Peyer's patch (tissue), 4 donors: ENCODE results near the gene ZNF527.

Source experiments
- POLR2A ChIP-seq, 2 donors: fragments of 450-650 bp; IDR thresholded peaks; one replicate each; pipeline ENCODE4 v1.5.1; 2017; ENCODE audit warnings: antibody characterized with exemption in 2 of 2, mild to moderate bottlenecking in 2 of 2, moderate library complexity in 2 of 2
- TF ChIP-seq, protein P1 (sequence below), 6 experiments: fragments of 450-650 bp in 4 of 6; fragments of 200-600 bp in 2 of 6; sonication (generic) in 1 of 6; IDR thresholded peaks; one replicate each; pipeline ENCODE4 v1.5.1; 2017 to 2019; ENCODE audit warnings: antibody characterized with exemption in 6 of 6, mild to moderate bottlenecking in 3 of 6, moderate library complexity in 1 of 6

DNA sequence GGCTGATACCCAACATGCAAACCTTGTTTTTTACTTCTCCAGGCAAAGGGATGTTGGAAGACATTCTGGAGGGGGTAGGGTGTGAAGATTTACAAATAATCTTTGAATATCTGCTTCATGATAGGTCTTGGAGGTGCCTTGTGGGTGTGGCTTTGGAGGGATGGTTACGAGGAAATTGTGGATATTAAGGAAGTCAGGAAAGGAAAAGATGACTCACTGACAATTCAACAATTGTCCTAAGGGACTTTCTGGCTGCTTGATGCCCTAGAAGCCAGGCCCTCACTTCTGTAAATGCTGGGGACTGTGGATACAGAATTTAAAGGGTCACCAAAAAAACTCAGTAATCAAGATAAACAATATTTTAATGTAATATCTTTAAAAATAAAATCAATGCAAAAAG, 37.4 kb upstream of the ZNF527 start:
- TF ChIP-seq POLR2A (IDR thresholded peaks at IDR 0.05), result no peak
- TF ChIP-seq, protein P1, sequence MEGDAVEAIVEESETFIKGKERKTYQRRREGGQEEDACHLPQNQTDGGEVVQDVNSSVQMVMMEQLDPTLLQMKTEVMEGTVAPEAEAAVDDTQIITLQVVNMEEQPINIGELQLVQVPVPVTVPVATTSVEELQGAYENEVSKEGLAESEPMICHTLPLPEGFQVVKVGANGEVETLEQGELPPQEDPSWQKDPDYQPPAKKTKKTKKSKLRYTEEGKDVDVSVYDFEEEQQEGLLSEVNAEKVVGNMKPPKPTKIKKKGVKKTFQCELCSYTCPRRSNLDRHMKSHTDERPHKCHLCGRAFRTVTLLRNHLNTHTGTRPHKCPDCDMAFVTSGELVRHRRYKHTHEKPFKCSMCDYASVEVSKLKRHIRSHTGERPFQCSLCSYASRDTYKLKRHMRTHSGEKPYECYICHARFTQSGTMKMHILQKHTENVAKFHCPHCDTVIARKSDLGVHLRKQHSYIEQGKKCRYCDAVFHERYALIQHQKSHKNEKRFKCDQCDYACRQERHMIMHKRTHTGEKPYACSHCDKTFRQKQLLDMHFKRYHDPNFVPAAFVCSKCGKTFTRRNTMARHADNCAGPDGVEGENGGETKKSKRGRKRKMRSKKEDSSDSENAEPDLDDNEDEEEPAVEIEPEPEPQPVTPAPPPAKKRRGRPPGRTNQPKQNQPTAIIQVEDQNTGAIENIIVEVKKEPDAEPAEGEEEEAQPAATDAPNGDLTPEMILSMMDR (IDR thresholded peaks at IDR 0.05), result no peak
